Sigmoid colon (tissue), 7 donors: Measurements from ENCODE around the gene LMO1. TPM values are rescaled to one million over a fixed set of nuclear protein-coding genes. Genes with fewer than 3 reads are reported as not detected.
A peak's percentile ranks its signal among the peaks of the same experiment; 100 is the strongest.

Experiments
- DNase-seq: peaks from one replicate; pipeline ENCODE4 v3.0.0-alpha.2; 2019
- H3K27ac ChIP-seq, 4 donors: fragments of 200-600 bp; sonication (generic); one replicate each; pipeline ENCODE4 v1.5.1; 2016 to 2019; ENCODE audit warnings: mild to moderate bottlenecking in 1 of 4
- H3K27me3 ChIP-seq, 3 donors: fragments of 200-600 bp; sonication (generic); one replicate each; pipeline ENCODE4 v1.5.1; 2019; ENCODE audit warnings: mild to moderate bottlenecking in 1 of 3
- H3K36me3 ChIP-seq, 4 donors: fragments of 200-600 bp; sonication (generic); one replicate each; pipeline ENCODE4 v1.5.1; 2016 to 2019
- H3K4me1 ChIP-seq, 4 donors: fragments of 200-600 bp; sonication (generic); one replicate each; pipeline ENCODE4 v1.5.1; 2017 to 2019
- H3K4me3 ChIP-seq, 4 donors: fragments of 200-600 bp; sonication (generic); one replicate each; pipeline ENCODE4 v1.5.1; 2017 to 2019; ENCODE audit warnings: mild to moderate bottlenecking in 2 of 4, moderate library complexity in 1 of 4
- H3K9me3 ChIP-seq, 4 donors: fragments of 200-600 bp in 3 of 4; sonication (generic) in 3 of 4; one replicate each; pipeline versions ENCODE4 v1.5.1 to v1.6.1; 2013 to 2019
- EP300 ChIP-seq, 4 donors: sonication (generic); formaldehyde crosslinking; IDR thresholded peaks; one replicate each; pipeline ENCODE4 v1.6.1; 2017; ENCODE audit warnings: antibody characterized with exemption in 4 of 4
- POLR2A ChIP-seq, 2 donors: fragments of 450-650 bp; IDR thresholded peaks; one replicate each; pipeline ENCODE4 v1.6.1; 2016; ENCODE audit warnings: antibody characterized with exemption in 2 of 2, mild to moderate bottlenecking in 2 of 2, moderate library complexity in 2 of 2
- POLR2AphosphoS5 ChIP-seq, 4 donors: sonication (generic); formaldehyde crosslinking; IDR thresholded peaks; one replicate each; pipeline ENCODE4 v1.6.1; 2017; ENCODE audit warnings: antibody characterized with exemption in 4 of 4
- WGBS, 2 donors: extraction: QIAGEN DNeasy Blood & Tissue Kit; methylation state at CpG; one replicate each; pipeline ENCODE4 v1.1.7; 2013; 5-methylcytosine and 5-hydroxymethylcytosine counted together
- intact Hi-C: fragments of 100-400 bp; cut with DNase I; formaldehyde crosslinking; loops from one replicate; pipeline ENCODE4 v1.15.1; 2023
- polyA plus RNA-seq, 3 donors: library from polyadenylated mRNA; stranded (reverse); fragments of 200-250 nt; gene quantifications; one replicate each; pipeline ENCODE4 v1.2.3, GENCODE V29; 2013
- total RNA-seq, 4 donors: library from RNA; depleted of rRNA; stranded (reverse); fragments of >200 nt; gene quantifications; one replicate each; pipeline ENCODE4 v1.1.0, GENCODE V29; 2016
- TF ChIP-seq, protein P1 (sequence below), 4 experiments: fragments of 450-650 bp in 3 of 4; fragments of 200-600 bp in 1 of 4; IDR thresholded peaks; one replicate each; pipeline ENCODE4 v1.5.1; 2016 to 2019; ENCODE audit warnings: antibody characterized with exemption in 4 of 4, mild to moderate bottlenecking in 3 of 4, moderate library complexity in 2 of 4
- donor health status: healthy with polysubstance abuse.
- donor health status: Bipolar disorder and iron deficiency.
- donor health status: healthy.

LMO1 gene
- total and polyA plus RNA-seq, 7 donors = 0.04 to 1.8 (median 0.66) TPM; not detected in 4

GRCh38 chr11:8207080-8208000 is 56.3 kb downstream of the LMO1 start:
- DNase-seq = no peak
- intact Hi-C loops = no loop called here
- peaks cover 0 to 5% (median 2%) of the 10 kb centered on the region in 4 donors for H3K4me1 ChIP-seq
- peak overlapping the region; percentile 26 to 49 (median 32) for H3K27ac ChIP-seq
- H3K36me3 ChIP-seq = no peaks in the 10 kb centered on the region
- H3K27me3 ChIP-seq = peaks cover 0 to 9% (median 0%) of the 10 kb centered on the region in 3 donors
- H3K9me3 ChIP-seq = no peaks in the 10 kb centered on the region
- TF ChIP-seq EP300 (IDR thresholded peaks at IDR 0.05) (no peak), POLR2AphosphoS5 (IDR thresholded peaks at IDR 0.05) (no peak), POLR2A (IDR thresholded peaks at IDR 0.05) (no peak)
- TF ChIP-seq, protein P1, sequence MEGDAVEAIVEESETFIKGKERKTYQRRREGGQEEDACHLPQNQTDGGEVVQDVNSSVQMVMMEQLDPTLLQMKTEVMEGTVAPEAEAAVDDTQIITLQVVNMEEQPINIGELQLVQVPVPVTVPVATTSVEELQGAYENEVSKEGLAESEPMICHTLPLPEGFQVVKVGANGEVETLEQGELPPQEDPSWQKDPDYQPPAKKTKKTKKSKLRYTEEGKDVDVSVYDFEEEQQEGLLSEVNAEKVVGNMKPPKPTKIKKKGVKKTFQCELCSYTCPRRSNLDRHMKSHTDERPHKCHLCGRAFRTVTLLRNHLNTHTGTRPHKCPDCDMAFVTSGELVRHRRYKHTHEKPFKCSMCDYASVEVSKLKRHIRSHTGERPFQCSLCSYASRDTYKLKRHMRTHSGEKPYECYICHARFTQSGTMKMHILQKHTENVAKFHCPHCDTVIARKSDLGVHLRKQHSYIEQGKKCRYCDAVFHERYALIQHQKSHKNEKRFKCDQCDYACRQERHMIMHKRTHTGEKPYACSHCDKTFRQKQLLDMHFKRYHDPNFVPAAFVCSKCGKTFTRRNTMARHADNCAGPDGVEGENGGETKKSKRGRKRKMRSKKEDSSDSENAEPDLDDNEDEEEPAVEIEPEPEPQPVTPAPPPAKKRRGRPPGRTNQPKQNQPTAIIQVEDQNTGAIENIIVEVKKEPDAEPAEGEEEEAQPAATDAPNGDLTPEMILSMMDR (IDR thresholded peaks at IDR 0.05) = no peak
- 51 to 56% methylated on average over 20 of the region's 20 CpGs for WGBS, 2 donors
- no peak overlapping the region for H3K4me3 ChIP-seq

DNA sequence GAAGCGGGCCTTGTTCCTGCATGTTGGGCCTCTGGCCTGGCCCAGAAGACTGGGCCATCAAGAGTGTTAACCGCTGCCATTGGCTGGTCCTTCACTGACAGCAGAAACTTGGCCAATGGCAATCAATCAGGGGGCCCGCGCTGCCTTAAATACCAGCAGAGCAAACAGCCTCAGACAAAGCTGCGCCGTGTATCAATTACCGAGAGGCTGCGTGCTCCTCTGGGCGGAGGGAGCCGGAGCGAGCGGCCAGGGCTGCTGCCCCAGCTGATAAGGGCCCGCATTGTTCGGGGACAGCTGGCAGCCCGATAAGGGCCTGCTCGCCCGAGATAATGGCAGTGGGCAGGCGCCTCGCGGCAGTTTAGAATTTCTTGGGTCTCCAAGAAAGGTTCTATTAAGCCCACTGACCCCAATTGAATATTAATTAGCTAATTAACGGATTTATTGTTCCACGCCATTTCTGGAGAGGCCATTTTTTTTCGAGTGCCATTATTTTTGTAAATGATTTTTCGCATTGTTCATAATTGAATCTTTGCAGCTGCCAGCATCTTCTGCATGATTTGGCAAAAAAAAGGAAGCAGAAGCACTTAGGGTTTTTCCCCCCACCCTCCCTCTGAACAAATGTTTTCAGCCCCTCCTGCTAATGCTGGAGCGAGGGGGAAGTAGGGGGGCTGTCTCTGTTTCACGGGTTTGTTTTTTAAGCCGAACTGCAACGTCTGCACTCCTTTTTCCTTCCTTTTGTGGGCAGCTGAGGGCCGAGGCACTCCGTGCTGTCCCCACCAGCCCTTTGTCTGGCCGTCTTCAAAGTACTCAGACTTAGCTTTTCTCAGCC is 57.2 kb downstream of the LMO1 start:
- DNase-seq = no peak
- H3K27me3 ChIP-seq = peaks cover 0 to 9% (median 0%) of the 10 kb centered on the region in 3 donors
- H3K4me3 ChIP-seq = peak overlapping the region in 1 of 4 donors; percentile 2
- H3K4me1 ChIP-seq = peaks cover 0 to 5% (median 2%) of the 10 kb centered on the region in 4 donors
- intact Hi-C loops = no loop called here
- H3K9me3 ChIP-seq = no peaks in the 10 kb centered on the region
- 27 to 33% methylated on average over 31 of the region's 31 CpGs for WGBS, 2 donors
- H3K27ac ChIP-seq = peak overlapping the region; percentile 26 to 49 (median 34)
- TF ChIP-seq POLR2AphosphoS5 (IDR thresholded peaks at IDR 0.05) (peak in 1 of 4 donors; percentile 25), EP300 (IDR thresholded peaks at IDR 0.05) (no peak)
- H3K36me3 ChIP-seq = no peaks in the 10 kb centered on the region

DNA sequence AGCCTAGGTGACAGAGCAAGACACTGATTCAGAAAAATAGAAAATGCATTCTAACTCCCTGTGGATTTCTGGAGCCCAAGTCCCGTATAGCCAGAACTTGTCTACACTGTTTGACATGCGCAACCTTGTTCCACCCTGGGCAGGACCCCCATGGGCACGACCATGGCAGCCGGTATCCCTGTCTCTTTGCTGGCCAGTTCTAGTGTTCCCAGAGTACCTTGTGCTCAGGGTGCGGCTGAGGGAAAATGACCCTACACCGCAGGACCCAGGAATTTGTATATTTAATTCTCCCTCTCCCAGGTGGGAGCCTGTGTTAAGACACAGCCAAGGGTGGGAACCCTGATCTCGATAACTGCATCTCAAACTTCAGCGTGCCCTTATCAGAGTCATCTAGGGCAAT is 58.1 kb downstream of the LMO1 start:
- intact Hi-C loops = no loop called here
- no peak for DNase-seq
- no peak for TF ChIP-seq POLR2A (IDR thresholded peaks at IDR 0.05)
- TF ChIP-seq, protein P1 (IDR thresholded peaks at IDR 0.05) = no peak
- no peak for TF ChIP-seq EP300 (IDR thresholded peaks at IDR 0.05)
- no peak for TF ChIP-seq POLR2AphosphoS5 (IDR thresholded peaks at IDR 0.05)
- Histone ChIP-seq H3K4me1 (peaks cover 0 to 5% (median 2%) of the 10 kb centered on the region in 4 donors), H3K4me3 (no peak overlapping the region), H3K36me3 (no peaks in the 10 kb centered on the region), H3K9me3 (no peaks in the 10 kb centered on the region), H3K27ac (peak overlapping the region in 1 of 4 donors; percentile 42), H3K27me3 (peaks cover 0 to 9% (median 0%) of the 10 kb centered on the region in 3 donors)
- WGBS, 2 donors = 90 to 91% methylated on average over 8 of the region's 8 CpGs

GRCh38 chr11:8204596-8204995 is 59.1 kb downstream of the LMO1 start:
- Histone ChIP-seq H3K9me3 (no peaks in the 10 kb centered on the region), H3K4me1 (peaks cover 0 to 5% (median 2%) of the 10 kb centered on the region in 4 donors), H3K4me3 (no peak overlapping the region), H3K27ac (no peak overlapping the region), H3K27me3 (peaks cover 0 to 9% (median 0%) of the 10 kb centered on the region in 3 donors), H3K36me3 (no peaks in the 10 kb centered on the region)
- WGBS, 2 donors = 49 to 58% methylated on average over 5 of the region's 5 CpGs
- no peak for DNase-seq
- TF ChIP-seq, protein P1 (IDR thresholded peaks at IDR 0.05) = no peak
- TF ChIP-seq EP300 (IDR thresholded peaks at IDR 0.05) (no peak), POLR2A (IDR thresholded peaks at IDR 0.05) (no peak), POLR2AphosphoS5 (IDR thresholded peaks at IDR 0.05) (no peak)
- intact Hi-C loops = no loop called here
